Measurements from ENCODE around the gene LRRC19.

DNA sequence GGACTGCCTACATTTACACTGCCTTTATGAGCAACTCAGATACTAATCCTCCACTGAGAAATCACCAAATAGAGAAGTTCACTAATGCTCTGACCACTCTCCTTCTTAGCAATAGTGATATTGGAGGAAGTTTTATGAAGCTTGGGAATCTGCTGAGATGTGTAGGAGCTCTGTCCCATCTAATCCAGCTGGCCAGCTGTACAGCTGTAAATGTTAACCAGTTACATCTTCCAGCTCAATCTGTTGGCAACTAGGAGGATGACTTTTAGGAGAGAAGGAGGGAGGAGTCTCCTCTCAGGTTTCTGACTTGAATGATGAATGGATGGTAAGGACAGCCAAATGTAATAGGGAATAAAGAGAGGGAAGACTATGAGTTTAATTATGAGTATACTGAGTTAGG, 36.3 kb upstream of the LRRC19 start:
- TF ChIP-seq, protein P1, sequence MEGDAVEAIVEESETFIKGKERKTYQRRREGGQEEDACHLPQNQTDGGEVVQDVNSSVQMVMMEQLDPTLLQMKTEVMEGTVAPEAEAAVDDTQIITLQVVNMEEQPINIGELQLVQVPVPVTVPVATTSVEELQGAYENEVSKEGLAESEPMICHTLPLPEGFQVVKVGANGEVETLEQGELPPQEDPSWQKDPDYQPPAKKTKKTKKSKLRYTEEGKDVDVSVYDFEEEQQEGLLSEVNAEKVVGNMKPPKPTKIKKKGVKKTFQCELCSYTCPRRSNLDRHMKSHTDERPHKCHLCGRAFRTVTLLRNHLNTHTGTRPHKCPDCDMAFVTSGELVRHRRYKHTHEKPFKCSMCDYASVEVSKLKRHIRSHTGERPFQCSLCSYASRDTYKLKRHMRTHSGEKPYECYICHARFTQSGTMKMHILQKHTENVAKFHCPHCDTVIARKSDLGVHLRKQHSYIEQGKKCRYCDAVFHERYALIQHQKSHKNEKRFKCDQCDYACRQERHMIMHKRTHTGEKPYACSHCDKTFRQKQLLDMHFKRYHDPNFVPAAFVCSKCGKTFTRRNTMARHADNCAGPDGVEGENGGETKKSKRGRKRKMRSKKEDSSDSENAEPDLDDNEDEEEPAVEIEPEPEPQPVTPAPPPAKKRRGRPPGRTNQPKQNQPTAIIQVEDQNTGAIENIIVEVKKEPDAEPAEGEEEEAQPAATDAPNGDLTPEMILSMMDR (IDR thresholded peaks at IDR 0.05; ENCODE audit: borderline replicate concordance, extremely low read depth, low read length, poor library complexity, severe bottlenecking) = no peak
- no peak for TF ChIP-seq EZH2 (IDR thresholded peaks at IDR 0.05; ENCODE audit: borderline replicate concordance, low read depth, low read length, severe bottlenecking)

All from DND-41 (cell line).